Fibroblast of the aortic adventitia (primary cell): Measurements from ENCODE around the gene OCSTAMP. TPM values are rescaled to one million over a fixed set of nuclear protein-coding genes. Genes with fewer than 3 reads are reported as not detected.

Experiments
- DNase-seq: peaks from one replicate; pipeline ENCODE4 v3.0.0-alpha.2; 2010; ENCODE audit warnings: low read depth
- H3K4me3 ChIP-seq: 2 replicates; pipeline ENCODE4 v1.5.1; 2011; ENCODE audit warnings: low read depth, mild to moderate bottlenecking, control low read depth, low read length, moderate library complexity
- CTCF ChIP-seq: IDR thresholded peaks from 2 replicates; pipeline ENCODE4 v1.5.1; 2011; ENCODE audit warnings: mild to moderate bottlenecking, low read length, control low read depth, inconsistent platforms; ENCODE audit not compliant: insufficient read depth
- total RNA-seq: library from RNA; depleted of rRNA; stranded (reverse); fragments of >200 nt; gene quantifications from 2 replicates; pipeline ENCODE4 v1.2.3, GENCODE V29; 2012; ENCODE audit warnings: low replicate concordance

The OCSTAMP gene
- total RNA-seq, 1 donor: not detected

GRCh38 chr20:46568570-46569129, 18.2 kb upstream of the OCSTAMP start:
- DNase-seq: peak; percentile 60
- no peak for TF ChIP-seq CTCF
- H3K4me3 ChIP-seq: no peak overlapping the region

- H3K4me3 ChIP-seq: no peak overlapping the region
- DNase-seq: no peak
- TF ChIP-seq CTCF: no peak
Observed at GRCh38 chr20:46566125-46566524, 15.7 kb upstream of the OCSTAMP start.

DNA sequence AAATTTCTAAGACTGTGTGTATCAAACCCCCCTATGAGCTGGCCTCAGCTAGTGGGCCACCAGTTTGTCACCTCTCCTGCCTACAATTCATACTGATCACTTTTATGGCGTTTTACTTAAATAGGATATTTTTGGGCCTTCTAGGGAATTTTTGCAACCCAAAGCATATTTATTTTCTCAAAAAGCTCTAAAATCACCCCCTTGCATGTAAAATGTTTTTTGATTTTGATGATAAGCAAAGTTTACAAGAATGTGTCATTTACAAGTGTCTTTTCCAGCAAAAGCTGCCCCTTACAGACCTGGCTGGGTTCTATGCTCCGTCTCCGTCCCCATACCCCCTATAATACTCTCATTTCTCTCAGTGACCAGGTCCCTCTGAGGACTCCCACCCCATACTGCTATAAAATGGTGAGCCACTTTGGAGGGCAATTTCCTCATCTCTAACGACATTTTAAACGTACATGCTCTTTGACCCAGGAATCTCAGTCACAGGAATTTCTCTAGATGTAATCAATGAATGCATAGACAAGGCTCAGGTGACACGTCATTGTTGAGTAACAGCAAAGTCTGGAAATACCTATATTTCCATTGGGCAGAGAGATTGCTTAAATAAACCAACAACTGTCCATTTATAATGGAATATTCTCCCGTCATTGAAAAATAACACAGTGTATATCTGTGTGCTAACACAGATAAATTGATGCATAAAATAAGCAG, 13.9 kb upstream of the OCSTAMP start:
- no peak for DNase-seq
- H3K4me3 ChIP-seq: no peak overlapping the region
- TF ChIP-seq CTCF: no peak

DNA sequence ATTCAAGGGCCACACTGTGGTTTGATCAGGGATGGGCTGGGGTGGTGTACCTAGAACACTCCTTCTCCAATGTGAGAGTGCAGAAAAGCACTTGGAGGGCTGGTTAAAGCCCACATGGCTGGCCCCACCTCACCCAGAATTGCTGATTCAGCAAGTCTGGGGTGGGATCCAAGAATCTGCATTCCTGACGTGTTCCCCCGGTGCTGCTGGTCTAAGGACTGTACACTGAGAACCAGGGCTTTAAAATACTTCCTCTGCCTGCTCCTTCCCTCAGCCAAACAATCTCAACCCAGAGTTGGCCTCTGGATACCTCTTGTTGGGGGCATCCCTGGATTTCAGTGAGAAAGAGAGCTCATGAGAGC, 13.4 kb upstream of the OCSTAMP start:
- no peak for TF ChIP-seq CTCF
- DNase-seq: no peak
- H3K4me3 ChIP-seq: no peak overlapping the region

- TF ChIP-seq CTCF: no peak
- H3K4me3 ChIP-seq: no peak overlapping the region
- DNase-seq: no peak
Observed at GRCh38 chr20:46563170-46563859, 12.9 kb upstream of the OCSTAMP start.

DNA sequence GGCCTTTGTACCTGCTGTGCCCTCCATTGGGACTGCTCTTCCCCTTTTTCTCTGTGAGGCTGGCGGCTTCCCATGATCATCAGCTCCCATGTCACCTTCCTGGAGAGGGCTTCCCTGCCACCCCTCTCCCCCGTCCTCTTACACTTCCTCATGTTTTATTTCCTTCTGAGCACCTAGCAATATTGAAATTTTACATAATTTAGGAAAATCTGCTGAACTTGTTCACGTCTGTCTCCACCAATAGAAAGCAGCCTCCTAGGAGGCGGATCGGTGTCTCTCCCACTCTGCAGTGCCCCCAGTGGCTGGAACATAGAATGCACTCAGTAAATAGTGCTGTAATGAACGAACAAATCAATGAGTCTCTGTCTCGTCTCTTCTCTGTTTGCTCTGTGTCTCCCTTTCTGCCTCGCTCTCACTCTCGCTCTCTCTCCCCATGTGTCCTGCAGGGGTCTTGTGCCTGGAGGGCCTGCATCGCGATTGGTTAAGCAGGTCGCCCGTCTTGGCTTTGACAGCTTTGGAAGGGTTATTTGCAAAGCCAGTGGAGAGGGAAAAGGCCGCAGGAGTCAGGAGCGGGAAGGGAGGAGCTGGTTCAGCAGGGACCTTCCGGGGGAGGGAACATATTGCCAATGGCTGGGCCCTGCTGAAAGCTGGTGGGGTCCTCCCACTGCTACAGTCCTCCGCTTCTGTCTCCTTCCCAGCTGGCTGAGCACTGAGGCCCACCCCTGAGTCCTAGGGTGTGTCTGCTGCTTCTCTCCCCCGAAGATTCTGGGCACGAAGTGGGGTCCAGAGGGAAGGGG, 12.1 kb upstream of the OCSTAMP start:
- H3K4me3 ChIP-seq: peak overlapping the region; percentile 44
- peak; percentile 85 for TF ChIP-seq CTCF
- DNase-seq: peak; percentile 63
